PFSK-1 (cell line): ENCODE results near the gene FCHSD1.

Experiments used
- FOXP2 ChIP-seq: optimal IDR thresholded peaks from 2 replicates; pipeline ENCODE3; 2011; ENCODE audit warnings: borderline replicate concordance, control low read depth, inconsistent platforms; ENCODE audit not compliant: insufficient read depth; ENCODE audit errors: extremely low read length, extremely low read depth
- POLR2AphosphoS5 ChIP-seq: IDR thresholded peaks from 2 replicates; pipeline ENCODE4 v1.6.1; 2012; ENCODE audit warnings: low read depth, mild to moderate bottlenecking, control low read depth, low read length, moderate library complexity
- REST ChIP-seq, 2 experiments: IDR thresholded peaks; 2 replicates each; pipeline versions ENCODE4 v1.6.1 to v1.8.0; 2011 to 2012; ENCODE audit warnings: low read depth in 2 of 2, low read length in 2 of 2, control low read depth in 1 of 2, inconsistent platforms in 1 of 2, mild to moderate bottlenecking in 1 of 2, moderate library complexity in 1 of 2; ENCODE audit not compliant: insufficient read depth in 1 of 2
- SIN3A ChIP-seq: IDR thresholded peaks from 2 replicates; pipeline ENCODE4 v1.6.1; 2012; ENCODE audit warnings: mild to moderate bottlenecking, low read length, moderate library complexity, borderline replicate concordance; ENCODE audit not compliant: insufficient read depth
- TAF1 ChIP-seq: IDR thresholded peaks from 2 replicates; pipeline ENCODE4 v1.6.1; 2012; ENCODE audit warnings: low read length, control low read depth, borderline replicate concordance; ENCODE audit not compliant: insufficient read depth

FCHSD1 gene

GRCh38 chr5:141680751-141681201 is 29.6 kb upstream of the FCHSD1 start:
- TF ChIP-seq FOXP2 (peak; percentile 95), SIN3A (no peak), REST (IDR thresholded peaks at IDR 0.05; ENCODE audit: insufficient read depth in 1 of 2, low read depth in 2 of 2, low read length in 2 of 2) (no peak), TAF1 (no peak), POLR2AphosphoS5 (peak; percentile 5; the same call in 1 of the 2 replicates)

- TF ChIP-seq POLR2AphosphoS5 (no peak), SIN3A (no peak), REST (IDR thresholded peaks at IDR 0.05; ENCODE audit: insufficient read depth in 1 of 2, low read depth in 2 of 2, low read length in 2 of 2) (no peak), TAF1 (no peak)
Observed at GRCh38 chr5:141680178-141680577, 29.0 kb upstream of the FCHSD1 start.

- TF ChIP-seq REST (IDR thresholded peaks at IDR 0.05; ENCODE audit: insufficient read depth in 1 of 2, low read depth in 2 of 2, low read length in 2 of 2) (no peak), TAF1 (no peak), POLR2AphosphoS5 (no peak), SIN3A (no peak), FOXP2 (no peak)
Observed at GRCh38 chr5:141677415-141677814, 26.2 kb upstream of the FCHSD1 start.

GRCh38 chr5:141675672-141676071 is 24.5 kb upstream of the FCHSD1 start:
- TF ChIP-seq TAF1, result no peak
- TF ChIP-seq REST (IDR thresholded peaks at IDR 0.05; ENCODE audit: insufficient read depth in 1 of 2, low read depth in 2 of 2, low read length in 2 of 2), result no peak
- TF ChIP-seq FOXP2, result no peak
- TF ChIP-seq POLR2AphosphoS5, result no peak
- no peak for TF ChIP-seq SIN3A

GRCh38 chr5:141674747-141675146 is 23.5 kb upstream of the FCHSD1 start:
- TF ChIP-seq TAF1 (no peak), SIN3A (no peak), POLR2AphosphoS5 (no peak), FOXP2 (no peak)
